Measurements from ENCODE around the gene STOML2.

- TF ChIP-seq CTCF (IDR thresholded peaks at IDR 0.05) = no peak
- TF ChIP-seq POLR2AphosphoS5 (IDR thresholded peaks at IDR 0.05; ENCODE audit: insufficient read depth in 1 of 2, low read depth in 1 of 2) = no peak
Measured at GRCh38 chr9:35134920-35135319, 32.0 kb upstream of the STOML2 start.
